Measurements from ENCODE around the gene CCZ1B. TPM values are rescaled to one million over a fixed set of nuclear protein-coding genes. Genes with fewer than 3 reads are reported as not detected.
A peak's percentile ranks its signal among the peaks of the same experiment; 100 is the strongest.
"Not testable (repeated sequence)": the region's sequence is repeated elsewhere in the genome, so short reads cannot be mapped to it uniquely, and the experiment has no call there.

CCZ1B gene
- total RNA-seq (10 to 100 TPM; 73.5 to 84.5 TPM), total RNA-seq (13.9 to 46.6 (median 25.9) reads per million in 172 experiments)
- 49.0 TPM for polyA plus RNA-seq (2013, experiment 1 of 2)
- 65.4 TPM for polyA plus RNA-seq (2013, experiment 2 of 2)

- Mint-ChIP-seq H3K27ac (peak within 1 kb of the TSS; percentile 85), H3K4me3 (peak within 1 kb of the TSS; percentile 89)
- DNase-seq (peak; percentile 78 to 91 (median 84)), ATAC-seq (ENCODE audit: poor library complexity) (peak; percentile 98)
- H3K27me3 ChIP-seq (ENCODE audit: control insufficient read depth in 1 of 2, insufficient read depth in 2 of 2, low read length in 2 of 2); CTCF ChIA-PET; POLR2A ChIA-PET; H3K4me1 ChIP-seq (ENCODE audit: insufficient read depth, low read length); H3K36me3 Mint-ChIP-seq (ENCODE audit: low read depth); H3K27ac ChIP-seq (ENCODE audit: low read depth in 1 of 2, low read length in 2 of 2); H3K9me3 ChIP-seq (ENCODE audit: control insufficient read depth in 1 of 2, insufficient read depth in 1 of 2, low read length in 2 of 2); H3K27me3 Mint-ChIP-seq; intact Hi-C loops (cut with DNase I, micrococcal nuclease); H3K36me3 ChIP-seq (ENCODE audit: insufficient read depth, low read length); H3K9me3 Mint-ChIP-seq; H3K4me1 Mint-ChIP-seq (ENCODE audit: low read depth): not testable (repeated sequence)
- TF ChIP-seq CTCF (IDR thresholded peaks at IDR 0.05): peak; percentile 28
- peak within 1 kb of the TSS; percentile 55 for H3K4me3 ChIP-seq (ENCODE audit: low read length)
These were observed at the start of gene CCZ1B for GRCh38 chr7:6826151-6826550. CCZ1B (minus strand) TSS chr7:6826275; CDS start chr7:6826197, 78 bp downstream.

- not testable (repeated sequence) for DNase-seq
These were observed 48.9 kb upstream of the CCZ1B start for GRCh38 chr7:6875022-6875421.

GRCh38 chr7:6872246-6872945 lies 46.3 kb upstream of the CCZ1B start:
- H3K36me3 Mint-ChIP-seq (ENCODE audit: low read depth); POLR2A ChIA-PET: not testable (repeated sequence)

More at GRCh38 chr7:6875022-6875421, 48.9 kb upstream of the CCZ1B start:
- H3K4me3 ChIP-seq (ENCODE audit: low read length); H3K36me3 Mint-ChIP-seq (ENCODE audit: low read depth); H3K9me3 ChIP-seq (ENCODE audit: control insufficient read depth in 1 of 2, insufficient read depth in 1 of 2, low read length in 2 of 2); H3K4me3 Mint-ChIP-seq; H3K27me3 Mint-ChIP-seq; H3K9me3 Mint-ChIP-seq; H3K36me3 ChIP-seq (ENCODE audit: insufficient read depth, low read length); H3K27ac ChIP-seq (ENCODE audit: low read depth in 1 of 2, low read length in 2 of 2); intact Hi-C loops (cut with DNase I, micrococcal nuclease); CTCF ChIA-PET; POLR2A ChIA-PET; H3K27ac Mint-ChIP-seq; H3K4me1 ChIP-seq (ENCODE audit: insufficient read depth, low read length); H3K4me1 Mint-ChIP-seq (ENCODE audit: low read depth); ATAC-seq (ENCODE audit: poor library complexity); H3K27me3 ChIP-seq (ENCODE audit: control insufficient read depth in 1 of 2, insufficient read depth in 2 of 2, low read length in 2 of 2): not testable (repeated sequence)

GRCh38 chr7:6871421-6872144 lies 45.5 kb upstream of the CCZ1B start:
- H3K4me3 ChIP-seq (ENCODE audit: low read length); CTCF ChIA-PET; H3K27me3 ChIP-seq (ENCODE audit: control insufficient read depth in 1 of 2, insufficient read depth in 2 of 2, low read length in 2 of 2); ATAC-seq (ENCODE audit: poor library complexity); H3K4me3 Mint-ChIP-seq; intact Hi-C loops (cut with DNase I, micrococcal nuclease); H3K4me1 Mint-ChIP-seq (ENCODE audit: low read depth); H3K36me3 ChIP-seq (ENCODE audit: insufficient read depth, low read length); H3K4me1 ChIP-seq (ENCODE audit: insufficient read depth, low read length); POLR2A ChIA-PET; H3K36me3 Mint-ChIP-seq (ENCODE audit: low read depth); H3K27ac Mint-ChIP-seq; DNase-seq; H3K27ac ChIP-seq (ENCODE audit: low read depth in 1 of 2, low read length in 2 of 2); H3K9me3 Mint-ChIP-seq; H3K9me3 ChIP-seq (ENCODE audit: control insufficient read depth in 1 of 2, insufficient read depth in 1 of 2, low read length in 2 of 2); H3K27me3 Mint-ChIP-seq: not testable (repeated sequence)

More at GRCh38 chr7:6872246-6872945, 46.3 kb upstream of the CCZ1B start:
- H3K27me3 Mint-ChIP-seq; H3K9me3 ChIP-seq (ENCODE audit: control insufficient read depth in 1 of 2, insufficient read depth in 1 of 2, low read length in 2 of 2); H3K36me3 ChIP-seq (ENCODE audit: insufficient read depth, low read length); H3K27ac ChIP-seq (ENCODE audit: low read depth in 1 of 2, low read length in 2 of 2); CTCF ChIA-PET; H3K4me3 Mint-ChIP-seq; H3K27me3 ChIP-seq (ENCODE audit: control insufficient read depth in 1 of 2, insufficient read depth in 2 of 2, low read length in 2 of 2); H3K27ac Mint-ChIP-seq; ATAC-seq (ENCODE audit: poor library complexity); DNase-seq; H3K4me1 ChIP-seq (ENCODE audit: insufficient read depth, low read length); H3K4me3 ChIP-seq (ENCODE audit: low read length); H3K9me3 Mint-ChIP-seq; intact Hi-C loops (cut with DNase I, micrococcal nuclease); H3K4me1 Mint-ChIP-seq (ENCODE audit: low read depth): not testable (repeated sequence)

GRCh38 chr7:6864751-6865150 lies 38.7 kb upstream of the CCZ1B start:
- H3K27me3 Mint-ChIP-seq, H3K9me3 Mint-ChIP-seq, POLR2A ChIA-PET: not testable (repeated sequence)

GRCh38 chr7:6864188-6864587 lies 38.1 kb upstream of the CCZ1B start:
- H3K27ac ChIP-seq (ENCODE audit: low read depth in 1 of 2, low read length in 2 of 2); H3K4me3 ChIP-seq (ENCODE audit: low read length); H3K9me3 ChIP-seq (ENCODE audit: control insufficient read depth in 1 of 2, insufficient read depth in 1 of 2, low read length in 2 of 2); ATAC-seq (ENCODE audit: poor library complexity); POLR2A ChIA-PET; DNase-seq; H3K27ac Mint-ChIP-seq; H3K9me3 Mint-ChIP-seq; H3K36me3 ChIP-seq (ENCODE audit: insufficient read depth, low read length); CTCF ChIA-PET; H3K4me1 ChIP-seq (ENCODE audit: insufficient read depth, low read length); H3K4me3 Mint-ChIP-seq; H3K27me3 Mint-ChIP-seq; intact Hi-C loops (cut with DNase I, micrococcal nuclease); H3K4me1 Mint-ChIP-seq (ENCODE audit: low read depth); H3K36me3 Mint-ChIP-seq (ENCODE audit: low read depth); H3K27me3 ChIP-seq (ENCODE audit: control insufficient read depth in 1 of 2, insufficient read depth in 2 of 2, low read length in 2 of 2): not testable (repeated sequence)

More at GRCh38 chr7:6864751-6865150, 38.7 kb upstream of the CCZ1B start:
- H3K36me3 ChIP-seq (ENCODE audit: insufficient read depth, low read length); intact Hi-C loops (cut with DNase I, micrococcal nuclease); H3K4me3 Mint-ChIP-seq; H3K4me1 Mint-ChIP-seq (ENCODE audit: low read depth); H3K27ac Mint-ChIP-seq; CTCF ChIA-PET; ATAC-seq (ENCODE audit: poor library complexity); H3K36me3 Mint-ChIP-seq (ENCODE audit: low read depth); H3K4me1 ChIP-seq (ENCODE audit: insufficient read depth, low read length); DNase-seq; H3K27me3 ChIP-seq (ENCODE audit: control insufficient read depth in 1 of 2, insufficient read depth in 2 of 2, low read length in 2 of 2); H3K4me3 ChIP-seq (ENCODE audit: low read length); H3K27ac ChIP-seq (ENCODE audit: low read depth in 1 of 2, low read length in 2 of 2); H3K9me3 ChIP-seq (ENCODE audit: control insufficient read depth in 1 of 2, insufficient read depth in 1 of 2, low read length in 2 of 2): not testable (repeated sequence)

Data from CD4-positive, alpha-beta T cell (primary cell).